Measurements from ENCODE around the gene ST8SIA6.
"Not testable (repeated sequence)": the region's sequence is repeated elsewhere in the genome, so short reads cannot be mapped to it uniquely, and the experiment has no call there.

Gene ST8SIA6

GRCh38 chr10:17340144-17340829 is 114.1 kb downstream of the ST8SIA6 start:
- no peak for DNase-seq

GRCh38 chr10:17335065-17335464 is 119.3 kb downstream of the ST8SIA6 start:
- DNase-seq = no peak

GRCh38 chr10:17330501-17330900 is 123.9 kb downstream of the ST8SIA6 start:
- no peak for DNase-seq

GRCh38 chr10:17326377-17326776 is 128.0 kb downstream of the ST8SIA6 start:
- no peak for DNase-seq

GRCh38 chr10:17321957-17322356 is 132.4 kb downstream of the ST8SIA6 start:
- DNase-seq = not testable (repeated sequence)

GRCh38 chr10:17316488-17317170 is 137.8 kb downstream of the ST8SIA6 start:
- no peak for DNase-seq

GRCh38 chr10:17309435-17309834 is 145.0 kb downstream of the ST8SIA6 start:
- no peak for DNase-seq

- DNase-seq = no peak
Measured at GRCh38 chr10:17307123-17307522, 147.3 kb downstream of the ST8SIA6 start.

GRCh38 chr10:17292375-17292774 is 162.0 kb downstream of the ST8SIA6 start:
- DNase-seq = no peak

- peak; percentile 21 for DNase-seq
Measured at GRCh38 chr10:17290226-17290625, 164.2 kb downstream of the ST8SIA6 start.

- DNase-seq = no peak
Measured at GRCh38 chr10:17289763-17290162, 164.6 kb downstream of the ST8SIA6 start.

GRCh38 chr10:17286562-17287550 is 167.5 kb downstream of the ST8SIA6 start:
- no peak for DNase-seq

GRCh38 chr10:17282311-17282710 is 172.1 kb downstream of the ST8SIA6 start:
- DNase-seq = no peak

- DNase-seq = no peak
Measured at GRCh38 chr10:17278607-17279240, 175.7 kb downstream of the ST8SIA6 start.

GRCh38 chr10:17276756-17277424 is 177.5 kb downstream of the ST8SIA6 start:
- DNase-seq = no peak

- no peak for DNase-seq
Measured at GRCh38 chr10:17273403-17273802, 181.0 kb downstream of the ST8SIA6 start.

GRCh38 chr10:17272648-17273047 is 181.7 kb downstream of the ST8SIA6 start:
- no peak for DNase-seq
